ENCODE results near the gene FCMR. TPM values are rescaled to one million over a fixed set of nuclear protein-coding genes. Genes with fewer than 3 reads are reported as not detected.

Gene FCMR
- total and polyA plus RNA-seq, 2 experiments from 2014 or later: 0.84 TPM; not detected in 1

DNA sequence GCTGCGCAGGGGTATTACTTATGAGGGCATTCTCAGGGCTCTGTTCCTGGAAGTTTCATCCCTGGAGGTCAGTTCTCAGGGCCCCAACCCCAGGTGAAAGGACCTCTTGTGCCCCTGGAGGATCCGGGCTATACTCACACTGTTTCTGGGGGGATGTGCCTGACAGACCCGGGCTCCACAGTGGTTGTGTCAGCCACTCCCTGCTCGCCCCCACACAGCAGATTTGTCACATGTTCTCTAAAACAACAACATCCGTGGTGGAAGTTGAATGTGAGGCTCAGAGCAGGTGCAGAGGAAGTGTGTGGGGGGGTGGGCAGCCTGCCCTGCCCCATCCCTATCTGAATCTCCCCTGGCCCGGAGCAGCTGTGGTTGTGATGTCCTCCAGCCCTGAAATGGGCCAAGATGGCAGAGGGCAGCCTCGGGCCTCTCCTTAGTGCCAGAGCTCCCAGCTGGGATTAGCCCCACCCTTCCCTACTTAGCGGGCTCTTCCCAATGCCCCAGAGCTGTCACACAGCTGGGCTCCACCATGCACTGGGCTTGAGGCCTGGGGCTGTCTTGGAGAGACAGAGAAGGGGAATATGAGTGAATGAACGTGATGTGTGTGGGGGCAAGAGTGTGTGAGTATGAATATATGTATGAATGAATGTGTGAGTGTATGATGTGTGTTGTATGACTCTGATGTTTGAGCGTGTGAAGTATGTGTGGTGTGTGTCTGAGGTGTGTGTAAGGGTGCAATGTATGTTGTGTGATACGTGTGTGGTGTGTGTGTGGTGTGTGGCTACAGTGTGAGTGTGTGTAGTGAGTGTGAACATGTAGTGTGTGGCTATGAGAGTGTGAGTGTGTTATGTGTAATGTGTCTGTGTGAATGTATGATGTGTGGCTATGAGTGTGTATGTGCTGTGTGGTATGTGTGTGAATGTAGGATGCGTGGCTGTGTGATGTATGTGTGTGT is 1.5 kb upstream of the FCMR start:
- Mint-ChIP-seq H3K4me3 (no peak overlapping the region), H3K27ac (no peak overlapping the region), H3K27me3 (ENCODE audit: insufficient read depth, low read depth, poor library complexity) (no peaks in the 10 kb centered on the region), H3K36me3 (ENCODE audit: low read depth) (no peaks in the 10 kb centered on the region), H3K9me3 (no peaks in the 10 kb centered on the region), H3K4me1 (no peaks in the 10 kb centered on the region)
- Histone ChIP-seq H2AFZ (no peak overlapping the region), H3K27me3 (ENCODE audit: insufficient read depth) (no peaks in the 10 kb centered on the region), H3K9me2 (ENCODE audit: insufficient read depth) (no peaks in the 10 kb centered on the region), H3F3A (replicated peaks; ENCODE audit: low read depth) (no peaks in the 10 kb centered on the region), H3K4me1 (ENCODE audit: insufficient read depth) (no peaks in the 10 kb centered on the region), H3K36me3 (ENCODE audit: insufficient read depth) (no peaks in the 10 kb centered on the region), H4K20me1 (replicated peaks; ENCODE audit: insufficient read depth) (no peaks in the 10 kb centered on the region), H3K27ac (ENCODE audit: low read depth) (no peak overlapping the region), H3K4me3 (no peak overlapping the region), H3K4me2 (no peak overlapping the region), H3K79me2 (replicated peaks; ENCODE audit: insufficient read depth) (no peaks in the 10 kb centered on the region)
- ATAC-seq: no peak
- TF ChIP-seq, protein P1, sequence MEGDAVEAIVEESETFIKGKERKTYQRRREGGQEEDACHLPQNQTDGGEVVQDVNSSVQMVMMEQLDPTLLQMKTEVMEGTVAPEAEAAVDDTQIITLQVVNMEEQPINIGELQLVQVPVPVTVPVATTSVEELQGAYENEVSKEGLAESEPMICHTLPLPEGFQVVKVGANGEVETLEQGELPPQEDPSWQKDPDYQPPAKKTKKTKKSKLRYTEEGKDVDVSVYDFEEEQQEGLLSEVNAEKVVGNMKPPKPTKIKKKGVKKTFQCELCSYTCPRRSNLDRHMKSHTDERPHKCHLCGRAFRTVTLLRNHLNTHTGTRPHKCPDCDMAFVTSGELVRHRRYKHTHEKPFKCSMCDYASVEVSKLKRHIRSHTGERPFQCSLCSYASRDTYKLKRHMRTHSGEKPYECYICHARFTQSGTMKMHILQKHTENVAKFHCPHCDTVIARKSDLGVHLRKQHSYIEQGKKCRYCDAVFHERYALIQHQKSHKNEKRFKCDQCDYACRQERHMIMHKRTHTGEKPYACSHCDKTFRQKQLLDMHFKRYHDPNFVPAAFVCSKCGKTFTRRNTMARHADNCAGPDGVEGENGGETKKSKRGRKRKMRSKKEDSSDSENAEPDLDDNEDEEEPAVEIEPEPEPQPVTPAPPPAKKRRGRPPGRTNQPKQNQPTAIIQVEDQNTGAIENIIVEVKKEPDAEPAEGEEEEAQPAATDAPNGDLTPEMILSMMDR (conservative IDR thresholded peaks at IDR 0.05; ENCODE audit: low read depth in 2 of 2): no peak
- TF ChIP-seq, protein P2, sequence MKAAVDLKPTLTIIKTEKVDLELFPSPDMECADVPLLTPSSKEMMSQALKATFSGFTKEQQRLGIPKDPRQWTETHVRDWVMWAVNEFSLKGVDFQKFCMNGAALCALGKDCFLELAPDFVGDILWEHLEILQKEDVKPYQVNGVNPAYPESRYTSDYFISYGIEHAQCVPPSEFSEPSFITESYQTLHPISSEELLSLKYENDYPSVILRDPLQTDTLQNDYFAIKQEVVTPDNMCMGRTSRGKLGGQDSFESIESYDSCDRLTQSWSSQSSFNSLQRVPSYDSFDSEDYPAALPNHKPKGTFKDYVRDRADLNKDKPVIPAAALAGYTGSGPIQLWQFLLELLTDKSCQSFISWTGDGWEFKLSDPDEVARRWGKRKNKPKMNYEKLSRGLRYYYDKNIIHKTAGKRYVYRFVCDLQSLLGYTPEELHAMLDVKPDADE (IDR thresholded peaks at IDR 0.05): no peak
- no peak for TF ChIP-seq EZH2phosphoT487 (IDR thresholded peaks at IDR 0.05; ENCODE audit: unreplicated experiment)
- DNase-seq (ENCODE audit: low spot score): no peak

DNA sequence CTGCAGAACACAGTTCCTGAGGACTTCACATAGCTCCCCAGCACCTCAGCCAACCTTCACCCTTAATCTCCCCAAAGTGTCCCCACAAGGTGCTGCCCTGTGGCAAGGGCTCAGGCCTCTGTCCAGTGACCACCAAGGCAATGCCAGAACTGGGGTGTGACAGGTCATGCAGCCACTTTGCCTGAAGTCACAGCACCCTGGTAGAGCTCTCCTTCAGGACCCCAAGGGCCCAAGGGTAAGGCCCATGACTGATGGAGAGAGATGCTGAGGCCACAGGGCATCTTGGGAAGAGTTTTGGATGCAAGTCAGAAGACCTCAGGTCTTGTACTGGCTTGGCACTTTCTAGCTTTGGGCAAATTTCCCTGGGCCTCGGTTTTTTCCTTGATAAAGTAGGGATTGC is 783 bp upstream of the FCMR start:
- Histone ChIP-seq H3K27me3 (ENCODE audit: insufficient read depth) (no peaks in the 10 kb centered on the region), H3K4me1 (ENCODE audit: insufficient read depth) (no peaks in the 10 kb centered on the region), H3K79me2 (replicated peaks; ENCODE audit: insufficient read depth) (no peaks in the 10 kb centered on the region), H4K20me1 (replicated peaks; ENCODE audit: insufficient read depth) (no peaks in the 10 kb centered on the region), H3K27ac (ENCODE audit: low read depth) (no peak overlapping the region), H3K4me2 (no peak overlapping the region), H3F3A (replicated peaks; ENCODE audit: low read depth) (no peaks in the 10 kb centered on the region), H2AFZ (no peak overlapping the region), H3K4me3 (no peak overlapping the region), H3K36me3 (ENCODE audit: insufficient read depth) (no peaks in the 10 kb centered on the region), H3K9me2 (ENCODE audit: insufficient read depth) (no peaks in the 10 kb centered on the region)
- Mint-ChIP-seq H3K36me3 (ENCODE audit: low read depth) (no peaks in the 10 kb centered on the region), H3K27me3 (ENCODE audit: insufficient read depth, low read depth, poor library complexity) (peaks cover 2% of the 10 kb centered on the region), H3K4me1 (no peaks in the 10 kb centered on the region), H3K27ac (no peak overlapping the region), H3K4me3 (no peak overlapping the region), H3K9me3 (no peaks in the 10 kb centered on the region)
- no peak for ATAC-seq
- no peak for DNase-seq (ENCODE audit: low spot score)
- TF ChIP-seq, protein P1 (conservative IDR thresholded peaks at IDR 0.05; ENCODE audit: low read depth in 2 of 2): no peak
- TF ChIP-seq POLR2AphosphoS5 (IDR thresholded peaks at IDR 0.05; ENCODE audit: low read depth) (no peak), EZH2phosphoT487 (IDR thresholded peaks at IDR 0.05; ENCODE audit: unreplicated experiment) (no peak), STAT1 (IDR thresholded peaks at IDR 0.05; ENCODE audit: unreplicated experiment) (no peak)
- TF ChIP-seq, protein P3, sequence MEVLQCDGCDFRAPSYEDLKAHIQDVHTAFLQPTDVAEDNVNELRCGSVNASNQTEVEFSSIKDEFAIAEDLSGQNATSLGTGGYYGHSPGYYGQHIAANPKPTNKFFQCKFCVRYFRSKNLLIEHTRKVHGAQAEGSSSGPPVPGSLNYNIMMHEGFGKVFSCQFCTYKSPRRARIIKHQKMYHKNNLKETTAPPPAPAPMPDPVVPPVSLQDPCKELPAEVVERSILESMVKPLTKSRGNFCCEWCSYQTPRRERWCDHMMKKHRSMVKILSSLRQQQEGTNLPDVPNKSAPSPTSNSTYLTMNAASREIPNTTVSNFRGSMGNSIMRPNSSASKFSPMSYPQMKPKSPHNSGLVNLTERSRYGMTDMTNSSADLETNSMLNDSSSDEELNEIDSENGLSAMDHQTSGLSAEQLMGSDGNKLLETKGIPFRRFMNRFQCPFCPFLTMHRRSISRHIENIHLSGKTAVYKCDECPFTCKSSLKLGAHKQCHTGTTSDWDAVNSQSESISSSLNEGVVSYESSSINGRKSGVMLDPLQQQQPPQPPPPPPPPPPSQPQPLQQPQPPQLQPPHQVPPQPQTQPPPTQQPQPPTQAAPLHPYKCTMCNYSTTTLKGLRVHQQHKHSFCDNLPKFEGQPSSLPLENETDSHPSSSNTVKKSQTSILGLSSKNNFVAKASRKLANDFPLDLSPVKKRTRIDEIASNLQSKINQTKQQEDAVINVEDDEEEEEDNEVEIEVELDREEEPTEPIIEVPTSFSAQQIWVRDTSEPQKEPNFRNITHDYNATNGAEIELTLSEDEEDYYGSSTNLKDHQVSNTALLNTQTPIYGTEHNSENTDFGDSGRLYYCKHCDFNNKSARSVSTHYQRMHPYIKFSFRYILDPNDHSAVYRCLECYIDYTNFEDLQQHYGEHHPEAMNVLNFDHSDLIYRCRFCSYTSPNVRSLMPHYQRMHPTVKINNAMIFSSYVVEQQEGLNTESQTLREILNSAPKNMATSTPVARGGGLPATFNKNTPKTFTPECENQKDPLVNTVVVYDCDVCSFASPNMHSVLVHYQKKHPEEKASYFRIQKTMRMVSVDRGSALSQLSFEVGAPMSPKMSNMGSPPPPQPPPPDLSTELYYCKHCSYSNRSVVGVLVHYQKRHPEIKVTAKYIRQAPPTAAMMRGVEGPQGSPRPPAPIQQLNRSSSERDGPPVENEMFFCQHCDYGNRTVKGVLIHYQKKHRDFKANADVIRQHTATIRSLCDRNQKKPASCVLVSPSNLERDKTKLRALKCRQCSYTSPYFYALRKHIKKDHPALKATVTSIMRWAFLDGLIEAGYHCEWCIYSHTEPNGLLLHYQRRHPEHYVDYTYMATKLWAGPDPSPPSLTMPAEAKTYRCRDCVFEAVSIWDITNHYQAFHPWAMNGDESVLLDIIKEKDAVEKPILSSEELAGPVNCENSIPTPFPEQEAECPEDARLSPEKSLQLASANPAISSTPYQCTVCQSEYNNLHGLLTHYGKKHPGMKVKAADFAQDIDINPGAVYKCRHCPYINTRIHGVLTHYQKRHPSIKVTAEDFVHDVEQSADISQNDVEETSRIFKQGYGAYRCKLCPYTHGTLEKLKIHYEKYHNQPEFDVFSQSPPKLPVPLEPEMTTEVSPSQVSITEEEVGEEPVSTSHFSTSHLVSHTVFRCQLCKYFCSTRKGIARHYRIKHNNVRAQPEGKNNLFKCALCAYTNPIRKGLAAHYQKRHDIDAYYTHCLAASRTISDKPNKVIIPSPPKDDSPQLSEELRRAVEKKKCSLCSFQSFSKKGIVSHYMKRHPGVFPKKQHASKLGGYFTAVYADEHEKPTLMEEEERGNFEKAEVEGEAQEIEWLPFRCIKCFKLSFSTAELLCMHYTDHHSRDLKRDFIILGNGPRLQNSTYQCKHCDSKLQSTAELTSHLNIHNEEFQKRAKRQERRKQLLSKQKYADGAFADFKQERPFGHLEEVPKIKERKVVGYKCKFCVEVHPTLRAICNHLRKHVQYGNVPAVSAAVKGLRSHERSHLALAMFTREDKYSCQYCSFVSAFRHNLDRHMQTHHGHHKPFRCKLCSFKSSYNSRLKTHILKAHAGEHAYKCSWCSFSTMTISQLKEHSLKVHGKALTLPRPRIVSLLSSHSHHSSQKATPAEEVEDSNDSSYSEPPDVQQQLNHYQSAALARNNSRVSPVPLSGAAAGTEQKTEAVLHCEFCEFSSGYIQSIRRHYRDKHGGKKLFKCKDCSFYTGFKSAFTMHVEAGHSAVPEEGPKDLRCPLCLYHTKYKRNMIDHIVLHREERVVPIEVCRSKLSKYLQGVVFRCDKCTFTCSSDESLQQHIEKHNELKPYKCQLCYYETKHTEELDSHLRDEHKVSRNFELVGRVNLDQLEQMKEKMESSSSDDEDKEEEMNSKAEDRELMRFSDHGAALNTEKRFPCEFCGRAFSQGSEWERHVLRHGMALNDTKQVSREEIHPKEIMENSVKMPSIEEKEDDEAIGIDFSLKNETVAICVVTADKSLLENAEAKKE (CRISPR knock-in tag; IDR thresholded peaks at IDR 0.05): no peak
- TF ChIP-seq, protein P2 (IDR thresholded peaks at IDR 0.05): no peak
